K562 (cell line): ENCODE results near the gene BHLHE40. TPM values are rescaled to one million over a fixed set of nuclear protein-coding genes. Genes with fewer than 3 reads are reported as not detected.

Experiments
- CAMTA2 ChIP-seq: fragments of 250-450 bp; sonication (Bioruptor Pico); conservative IDR thresholded peaks from 2 replicates; pipeline ENCODE4 v1.5.1; 2022
- ETV1 ChIP-seq: fragments of 450-650 bp; conservative IDR thresholded peaks from 2 replicates; pipeline ENCODE4 v1.6.1; 2016; ENCODE audit warnings: missing genetic modification characterization, control low read depth, low read depth, missing compliant biosample characterization
- HLTF ChIP-seq: fragments of 450-650 bp; IDR thresholded peaks from 2 replicates; pipeline ENCODE4 v1.6.1; 2016
- HMBOX1 ChIP-seq: sonication (generic); IDR thresholded peaks from 2 replicates; pipeline ENCODE4 v1.6.1; 2016
- JUN ChIP-seq, 2 experiments: sonication (generic) in 1 of 2; formaldehyde crosslinking in 1 of 2; IDR thresholded peaks; 2 replicates each; pipeline versions ENCODE4 v1.6.1 to v1.8.0; 2012 to 2022; ENCODE audit warnings: borderline replicate concordance in 2 of 2, mild to moderate bottlenecking in 2 of 2, improper control_type of control experiment in 1 of 2, low read depth in 1 of 2, low read length in 1 of 2, missing genetic modification reagents in 1 of 2
- MEF2A ChIP-seq: IDR thresholded peaks from 2 replicates; pipeline ENCODE4 v1.6.1; 2011; ENCODE audit warnings: low read depth, mild to moderate bottlenecking, low read length, moderate library complexity; ENCODE audit not compliant: control insufficient read depth
- NCOA2 ChIP-seq, 2 experiments: fragments of 450-650 bp; IDR thresholded peaks; 2 replicates each; pipeline ENCODE4 v1.6.1; 2018; ENCODE audit warnings: mild to moderate bottlenecking in 2 of 2, moderate library complexity in 1 of 2; ENCODE audit not compliant: partially characterized antibody in 2 of 2
- NR1H2 ChIP-seq: sonication (generic); formaldehyde crosslinking; IDR thresholded peaks from 2 replicates; pipeline ENCODE4 v1.4.0; 2020; ENCODE audit warnings: mild to moderate bottlenecking, missing genetic modification reagents
- NR2F6 ChIP-seq: fragments of 450-650 bp; formaldehyde crosslinking; IDR thresholded peaks from 2 replicates; pipeline ENCODE4 v1.4.0; 2020; ENCODE audit warnings: mild to moderate bottlenecking
- PCBP1 ChIP-seq: fragments of 200-400 bp; formaldehyde crosslinking; IDR thresholded peaks from 2 replicates; pipeline ENCODE4 v1.6.1; 2018; ENCODE audit warnings: mild to moderate bottlenecking, low read depth, low read length; ENCODE audit not compliant: poor library complexity, severe bottlenecking
- RAD51 ChIP-seq: fragments of 450-650 bp; IDR thresholded peaks from 2 replicates; pipeline ENCODE4 v1.7.1; 2016; ENCODE audit warnings: low read depth, mild to moderate bottlenecking, borderline replicate concordance
- RBM22 ChIP-seq: fragments of 200-400 bp; formaldehyde crosslinking; IDR thresholded peaks from 2 replicates; pipeline ENCODE4 v1.6.1; 2018; ENCODE audit warnings: low read length, low read depth; ENCODE audit not compliant: poor library complexity, severe bottlenecking
- SIRT6 ChIP-seq: IDR thresholded peaks from one replicate; pipeline ENCODE4 v1.6.1; 2012; ENCODE audit warnings: low read depth, mild to moderate bottlenecking, control low read depth, inconsistent platforms, low read length, moderate library complexity
- SOX6 ChIP-seq: fragments of 450-650 bp; IDR thresholded peaks from 2 replicates; pipeline ENCODE4 v1.6.1; 2014; ENCODE audit warnings: mild to moderate bottlenecking
- TARDBP ChIP-seq: fragments of 450-650 bp; IDR thresholded peaks from 2 replicates; pipeline ENCODE4 v1.6.1; 2016
- ZBTB5 ChIP-seq: fragments of 450-650 bp; IDR thresholded peaks from 2 replicates; pipeline ENCODE4 v1.6.1; 2017; ENCODE audit warnings: antibody characterized with exemption
- ZNF280A ChIP-seq: fragments of 450-650 bp; IDR thresholded peaks from 2 replicates; pipeline ENCODE4 v1.6.1; 2018; ENCODE audit warnings: mild to moderate bottlenecking, low read depth; ENCODE audit not compliant: partially characterized antibody
- ZNF445 ChIP-seq: fragments of 250-450 bp; sonication (Bioruptor Pico); IDR thresholded peaks from 2 replicates; pipeline ENCODE4 v1.4.0; 2020; ENCODE audit warnings: low read depth, mild to moderate bottlenecking, moderate library complexity
- ZNF79 ChIP-seq: fragments of 250-450 bp; sonication (Bioruptor Pico); IDR thresholded peaks from 2 replicates; pipeline ENCODE4 v1.4.0; 2020; ENCODE audit warnings: low read depth, mild to moderate bottlenecking, moderate library complexity
- polyA plus RNA-seq, 8 experiments: library from polyadenylated mRNA; depleted of rRNA in 4 of 8; stranded (reverse) in 5 of 8; unstranded in 3 of 8; fragments of >200 nt; fragmentation: Nextera tagmentation in 2 of 8; fragmentation: Illumina TruSeq in 1 of 8; extraction: Ambion mirVana in 2 of 8; extraction: Trizol in 1 of 8; gene quantifications; 2 replicates each; pipeline versions ENCODE4 v1.2.1 to v1.2.3, GENCODE V29; 2011 to 2014; ENCODE audit warnings: inconsistent platforms in 1 of 8, missing spikeins in 1 of 8
- total RNA-seq, 7 experiments: library from RNA; depleted of rRNA in 6 of 7; stranded (reverse); fragments of >200 nt in 6 of 7; fragmentation: Illumina TruSeq in 2 of 7; extraction: Trizol in 2 of 7; gene quantifications; 2 replicates each; pipeline versions ENCODE4 v1.2.1 to v1.2.3, GENCODE V29; 2011 to 2021; ENCODE audit warnings: low replicate concordance in 1 of 7
- TF ChIP-seq, protein P1 (sequence below): fragments of 250-450 bp; sonication (Bioruptor Pico); IDR thresholded peaks from 2 replicates; pipeline ENCODE4 v1.5.0; 2020; ENCODE audit warnings: mild to moderate bottlenecking

BHLHE40 gene
- total and polyA plus RNA-seq, 9 of the 15 experiments (the other 6 are each of a cell fraction or from before 2014, with no cell fraction given) = 12.0 to 83.9 (median 31.4) TPM

DNA sequence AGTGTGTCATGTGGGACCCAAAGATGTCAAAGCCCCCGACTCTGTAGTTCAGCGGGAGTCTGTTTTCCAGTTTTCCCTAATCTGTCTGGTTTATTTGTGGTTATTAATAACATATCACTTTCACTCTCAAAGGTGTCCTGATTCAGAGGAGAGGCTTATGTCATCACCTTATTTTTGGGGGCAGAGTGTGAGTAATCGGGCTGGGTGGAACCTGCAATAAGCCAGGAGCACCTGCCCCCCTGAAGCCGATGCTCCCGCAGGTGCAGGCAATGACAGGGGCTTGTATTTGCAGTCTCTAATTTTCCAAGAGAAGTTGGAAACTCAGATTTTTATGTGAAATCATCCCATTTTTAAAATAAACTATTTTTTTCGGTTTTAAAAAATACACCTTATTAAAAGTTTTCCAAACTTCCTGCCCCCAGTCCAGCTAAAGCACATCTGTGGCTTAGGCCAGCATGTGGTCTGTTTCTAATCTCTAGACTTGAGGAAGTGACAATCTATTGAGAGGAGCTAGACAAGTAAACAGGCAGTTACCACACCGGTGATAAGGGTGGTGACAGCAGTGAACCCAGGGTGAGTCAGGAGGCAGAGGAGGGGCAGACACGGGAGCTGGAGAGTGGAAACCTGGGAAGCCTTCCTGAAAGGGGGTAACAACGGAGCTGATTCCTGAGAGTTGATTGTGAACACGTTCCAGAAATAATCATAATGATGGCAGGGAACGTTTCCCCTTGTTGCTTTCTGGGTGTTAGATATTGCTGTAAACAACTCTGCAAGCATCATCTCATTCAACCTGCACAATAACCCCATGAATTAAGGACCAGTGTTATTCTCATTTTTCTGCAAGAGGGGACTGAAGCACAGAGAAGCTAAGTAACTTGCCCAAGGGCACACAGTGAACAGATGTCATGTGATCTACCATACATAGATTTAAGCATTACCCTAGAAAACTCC, 37.2 kb downstream of the BHLHE40 start (continued):
- TF ChIP-seq, protein P1, sequence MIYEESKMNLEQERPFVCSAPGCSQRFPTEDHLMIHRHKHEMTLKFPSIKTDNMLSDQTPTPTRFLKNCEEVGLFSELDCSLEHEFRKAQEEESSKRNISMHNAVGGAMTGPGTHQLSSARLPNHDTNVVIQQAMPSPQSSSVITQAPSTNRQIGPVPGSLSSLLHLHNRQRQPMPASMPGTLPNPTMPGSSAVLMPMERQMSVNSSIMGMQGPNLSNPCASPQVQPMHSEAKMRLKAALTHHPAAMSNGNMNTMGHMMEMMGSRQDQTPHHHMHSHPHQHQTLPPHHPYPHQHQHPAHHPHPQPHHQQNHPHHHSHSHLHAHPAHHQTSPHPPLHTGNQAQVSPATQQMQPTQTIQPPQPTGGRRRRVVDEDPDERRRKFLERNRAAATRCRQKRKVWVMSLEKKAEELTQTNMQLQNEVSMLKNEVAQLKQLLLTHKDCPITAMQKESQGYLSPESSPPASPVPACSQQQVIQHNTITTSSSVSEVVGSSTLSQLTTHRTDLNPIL (CRISPR knock-in tag) = 0 out of 2 replicates have a peak, but pooled peaks have one; percentile 20
- peak; percentile 97 for TF ChIP-seq ETV1 (tag)
- TF ChIP-seq NCOA2 (IDR thresholded peaks at IDR 0.05; ENCODE audit: partially characterized antibody in 2 of 2) = no peak
- peak; percentile 76 for TF ChIP-seq MEF2A
- no peak for TF ChIP-seq ZNF79 (CRISPR knock-in tag)
- TF ChIP-seq HMBOX1 = peak; percentile 97
- no peak for TF ChIP-seq NR2F6 (CRISPR knock-in tag)
- TF ChIP-seq ZNF280A = no peak
- no peak for TF ChIP-seq ZNF445 (CRISPR knock-in tag)
- peak; percentile 58; the same call in 1 of the 2 replicates for TF ChIP-seq HLTF
- TF ChIP-seq RAD51 = peak; percentile 65
- TF ChIP-seq SOX6 = peak; percentile 96
- TF ChIP-seq CAMTA2 = no peak
- no peak for TF ChIP-seq ZBTB5
- TF ChIP-seq TARDBP = no peak
- peak; percentile 97 for TF ChIP-seq JUN (IDR thresholded peaks at IDR 0.05; ENCODE audit: borderline replicate concordance, low read depth, low read length)
- peak; percentile 51; the same call in 1 of the 2 replicates for TF ChIP-seq JUN (CRISPR knock-in tag; IDR thresholded peaks at IDR 0.05; ENCODE audit: borderline replicate concordance)
- no peak for TF ChIP-seq RBM22
- no peak for TF ChIP-seq SIRT6
- no peak for TF ChIP-seq NR1H2 (CRISPR knock-in tag)
- no peak for TF ChIP-seq PCBP1
